ENCODE data around the gene MAP3K5.

GRCh38 chr6:136551103-136551502 lies 241.2 kb downstream of the MAP3K5 start:
- TF ChIP-seq EP300 (IDR thresholded peaks at IDR 0.05) (no peak), CTCF (IDR thresholded peaks at IDR 0.05) (no peak), POLR2A (IDR thresholded peaks at IDR 0.05) (no peak)
